Measurements from ENCODE around the gene DOK5.

The DOK5 gene

GRCh38 chr20:54608943-54609342, 133.6 kb downstream of the DOK5 start:
- no peak for DNase-seq (ENCODE audit: low read depth in 2 of 2)

DNA sequence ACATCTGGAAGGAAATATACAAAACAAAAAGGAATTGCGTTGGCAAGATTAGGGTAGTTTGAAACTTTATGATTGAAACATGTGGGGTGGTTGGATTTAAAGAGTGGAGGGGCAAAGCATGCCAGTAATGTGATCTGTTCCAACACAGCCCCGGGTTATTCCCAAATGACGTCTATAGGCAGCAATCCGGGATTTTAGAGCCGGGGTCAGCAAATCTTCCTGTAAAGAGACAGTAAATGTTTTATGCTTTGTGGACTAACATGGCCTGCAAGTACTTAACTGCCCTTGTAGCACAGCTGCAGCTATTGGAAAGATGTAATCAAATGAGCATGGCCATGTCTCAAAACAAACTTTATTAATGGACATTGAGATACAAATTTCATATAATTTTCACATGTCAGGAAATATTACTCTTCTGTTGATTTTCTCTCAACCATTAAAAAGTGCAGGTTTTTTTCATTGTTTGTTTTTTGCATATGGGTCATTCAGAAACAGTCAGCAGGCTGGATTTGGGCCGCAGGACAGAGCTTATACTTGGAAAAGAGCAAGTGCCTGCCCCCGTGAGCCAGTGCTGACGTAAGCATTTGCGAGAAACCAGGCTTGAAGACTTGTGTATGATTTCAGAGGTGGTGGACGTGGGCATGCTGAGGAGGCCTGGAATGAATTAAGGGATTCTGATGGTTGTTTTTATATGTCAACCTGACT, 136.5 kb downstream of the DOK5 start:
- DNase-seq (ENCODE audit: low read depth in 2 of 2), result no peak

GRCh38 chr20:54618412-54618811, 143.0 kb downstream of the DOK5 start:
- no peak for DNase-seq (ENCODE audit: low read depth in 2 of 2)

DNA sequence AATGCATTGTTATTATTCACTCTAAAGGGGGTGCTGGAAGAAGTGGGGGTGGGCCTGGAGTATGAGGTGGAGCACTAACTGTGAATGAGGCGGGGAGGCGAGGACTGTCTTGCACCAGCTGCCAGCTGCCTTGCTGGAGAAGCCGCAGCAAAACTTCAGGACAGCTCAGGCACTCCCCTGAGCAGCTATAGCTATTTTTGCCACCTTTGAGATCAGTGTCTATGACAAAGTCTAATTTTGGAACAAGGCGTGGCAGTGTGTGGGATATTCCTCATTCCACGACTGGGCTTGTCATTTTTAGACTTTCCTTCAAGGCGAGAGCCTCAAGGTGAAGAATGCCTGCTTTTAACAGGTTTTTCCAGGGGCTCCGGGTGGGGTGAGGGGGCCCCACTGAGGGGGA, 143.8 kb downstream of the DOK5 start:
- DNase-seq (ENCODE audit: low read depth in 2 of 2), result no peak

DNA sequence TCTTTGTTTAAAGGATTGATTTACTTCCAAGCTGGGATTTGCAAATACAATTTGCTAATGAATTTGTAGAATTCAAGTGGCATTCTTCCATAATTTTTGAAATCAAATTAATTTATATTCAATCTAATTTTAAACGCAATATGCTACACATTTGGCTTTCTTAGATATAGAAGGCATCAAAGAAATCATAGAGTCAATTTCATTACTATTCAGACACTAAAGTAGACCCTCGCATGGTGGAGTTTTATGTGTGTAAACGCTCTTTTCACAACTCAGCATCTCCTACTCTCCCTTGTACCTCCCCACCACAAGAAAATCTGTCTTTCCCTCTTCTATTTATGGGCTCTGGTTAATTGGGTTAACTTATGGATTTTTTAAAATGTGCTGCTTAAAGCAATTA, 144.3 kb downstream of the DOK5 start:
- no peak for DNase-seq (ENCODE audit: low read depth in 2 of 2)

DNA sequence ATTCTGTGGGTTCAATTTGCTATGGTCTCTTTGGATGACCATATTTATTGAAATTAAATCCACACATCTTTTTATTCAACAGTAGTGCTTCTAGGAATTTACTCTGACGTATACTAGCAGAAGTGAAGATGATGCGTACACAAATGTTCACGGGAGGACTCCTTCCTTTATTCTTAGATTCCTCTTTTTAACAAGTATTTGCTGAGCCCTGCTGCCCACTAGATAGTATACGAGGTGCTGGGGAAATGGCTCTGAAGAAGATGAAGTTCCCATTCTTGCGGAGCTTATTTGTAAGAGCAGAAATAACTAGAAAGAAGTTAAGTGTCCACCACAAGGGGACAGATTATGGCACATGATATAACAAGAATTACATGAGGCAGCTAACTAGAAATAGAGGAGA, 145.2 kb downstream of the DOK5 start:
- no peak for DNase-seq (ENCODE audit: low read depth in 2 of 2)

- no peak for DNase-seq (ENCODE audit: low read depth in 2 of 2)
Measured at GRCh38 chr20:54622333-54623295, 147.2 kb downstream of the DOK5 start.

DNA sequence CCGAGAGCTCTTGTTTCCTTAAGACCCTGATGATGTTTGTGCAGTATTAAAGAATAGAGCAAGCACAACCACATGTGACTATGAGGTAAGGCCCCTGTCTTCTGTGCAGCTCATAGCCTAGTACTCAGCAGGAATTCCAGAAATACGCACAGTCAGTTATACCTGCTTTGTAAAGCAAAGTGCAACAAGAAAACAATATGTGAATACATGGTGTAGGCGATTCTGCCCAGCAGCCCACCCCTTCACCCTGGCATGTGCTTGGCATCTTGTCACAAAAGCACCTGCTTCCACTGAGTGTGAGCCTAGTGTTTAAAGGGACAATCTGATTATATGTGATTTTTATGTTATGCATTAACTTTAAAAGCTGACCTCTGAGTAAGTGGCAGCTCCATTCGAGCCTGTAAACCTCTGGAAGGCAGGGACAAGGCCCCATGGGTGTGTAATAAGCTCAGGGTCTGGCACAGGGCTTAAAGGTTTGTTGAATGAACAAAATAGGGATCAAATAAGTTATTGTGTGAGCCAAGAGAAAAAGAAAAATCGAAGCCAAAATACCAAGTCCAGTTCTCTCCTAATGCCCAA, 148.7 kb downstream of the DOK5 start:
- no peak for DNase-seq (ENCODE audit: low read depth in 2 of 2)

GRCh38 chr20:54624706-54625390, 149.5 kb downstream of the DOK5 start:
- no peak for DNase-seq (ENCODE audit: low read depth in 2 of 2)

GRCh38 chr20:54625497-54625896, 150.1 kb downstream of the DOK5 start:
- DNase-seq (ENCODE audit: low read depth in 2 of 2), result no peak

GRCh38 chr20:54626126-54626525, 150.7 kb downstream of the DOK5 start:
- DNase-seq (ENCODE audit: low read depth in 2 of 2), result no peak

GRCh38 chr20:54629632-54630031, 154.2 kb downstream of the DOK5 start:
- no peak for DNase-seq (ENCODE audit: low read depth in 2 of 2)

GRCh38 chr20:54630582-54630981, 155.2 kb downstream of the DOK5 start:
- DNase-seq (ENCODE audit: low read depth in 2 of 2), result no peak

GRCh38 chr20:54631059-54631458, 155.7 kb downstream of the DOK5 start:
- no peak for DNase-seq (ENCODE audit: low read depth in 2 of 2)

GRCh38 chr20:54633374-54634355, 158.3 kb downstream of the DOK5 start:
- DNase-seq (ENCODE audit: low read depth in 2 of 2), result no peak

- DNase-seq (ENCODE audit: low read depth in 2 of 2), result no peak
Measured at GRCh38 chr20:54636575-54636974, 161.2 kb downstream of the DOK5 start.

- no peak for DNase-seq (ENCODE audit: low read depth in 2 of 2)
Measured at GRCh38 chr20:54639941-54640340, 164.5 kb downstream of the DOK5 start.

- DNase-seq (ENCODE audit: low read depth in 2 of 2), result no peak
Measured at GRCh38 chr20:54640800-54641199, 165.4 kb downstream of the DOK5 start.

- no peak for DNase-seq (ENCODE audit: low read depth in 2 of 2)
Measured at GRCh38 chr20:54642864-54643667, 167.7 kb downstream of the DOK5 start.

- DNase-seq (ENCODE audit: low read depth in 2 of 2), result no peak
Measured at GRCh38 chr20:54643761-54644160, 168.4 kb downstream of the DOK5 start.
